HL-60/S4 treated with retinoic acid at 250 ng/mL for 4 days and 3 days (cell line): ENCODE results near the gene ZC3HAV1.
"Not testable (repeated sequence)": the region's sequence is repeated elsewhere in the genome, so short reads cannot be mapped to it uniquely, and the experiment has no call there.

Experiments used
- in situ Hi-C: fragments of 300-500 bp; cut with MboI; formaldehyde crosslinking; loops from 2 replicates; pipeline ENCODE4 v1.7.0; 2022; ENCODE audit warnings: low sequenced_read_pairs

The ZC3HAV1 gene

GRCh38 chr7:139055674-139056073 is 53.8 kb downstream of the ZC3HAV1 start:
- in situ Hi-C loops, result no loop called here

DNA sequence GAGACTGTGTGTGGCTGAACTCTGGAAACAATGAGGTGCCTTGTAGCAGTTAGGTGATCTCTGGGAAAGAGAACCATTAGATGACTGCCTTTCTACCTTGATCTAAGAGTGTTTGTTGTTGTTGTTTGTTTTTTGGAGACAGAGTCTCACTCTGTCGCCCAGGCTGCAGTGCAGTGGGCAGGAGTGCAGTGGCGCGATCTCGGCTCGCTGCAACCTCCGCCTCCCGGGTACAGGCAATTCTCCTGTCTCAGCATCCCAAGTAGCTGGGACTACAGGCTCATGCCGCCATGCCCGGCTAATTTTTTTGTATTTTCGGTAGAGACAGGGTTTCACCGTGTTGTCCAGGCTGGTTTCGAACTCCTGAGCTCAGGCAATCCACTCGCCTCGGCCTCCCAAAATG is 54.9 kb downstream of the ZC3HAV1 start:
- in situ Hi-C loops, result not testable (repeated sequence)

DNA sequence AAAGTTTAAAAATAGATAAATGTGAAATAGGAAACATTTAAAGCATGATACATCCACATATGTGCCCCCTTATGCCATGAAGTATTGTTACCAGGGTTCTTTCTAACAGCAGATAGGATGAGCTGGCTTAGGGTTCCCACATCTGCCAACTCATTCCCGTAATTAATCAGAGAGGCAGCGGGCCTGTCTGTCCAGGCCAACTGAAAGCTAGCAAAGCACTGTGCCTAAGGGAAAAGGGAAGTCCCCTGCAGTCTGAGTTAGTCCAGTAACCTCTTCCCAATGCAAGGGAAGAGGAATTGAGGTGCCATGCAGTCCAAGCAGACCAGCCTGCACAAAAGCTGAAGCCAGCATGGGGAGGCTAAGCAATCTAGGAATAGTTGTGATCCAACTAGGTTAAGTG is 55.4 kb downstream of the ZC3HAV1 start:
- in situ Hi-C loops, result no loop called here

- in situ Hi-C loops, result no loop called here
These were observed 57.9 kb downstream of the ZC3HAV1 start for GRCh38 chr7:139051655-139052054.

DNA sequence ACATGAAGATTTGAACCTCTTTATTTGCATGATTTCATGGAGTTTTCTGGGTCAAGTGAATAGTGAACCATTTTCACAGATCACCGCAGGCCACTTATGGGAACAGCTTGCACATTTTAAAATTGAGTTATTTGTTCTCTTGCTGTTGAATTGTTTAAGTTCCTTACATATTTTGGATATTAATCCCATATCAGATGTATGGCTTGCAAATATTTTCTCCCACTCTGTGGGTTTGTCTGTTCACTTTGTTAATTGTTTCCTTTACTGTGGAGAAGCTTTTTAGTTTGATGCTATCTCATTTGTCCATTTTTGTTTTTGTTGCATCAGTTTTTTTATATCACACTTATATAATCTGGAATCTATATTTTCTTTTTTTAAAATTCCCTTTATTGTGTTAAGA is 59.6 kb downstream of the ZC3HAV1 start:
- in situ Hi-C loops, result no loop called here

GRCh38 chr7:139049111-139049510 is 60.4 kb downstream of the ZC3HAV1 start:
- in situ Hi-C loops, result no loop called here

DNA sequence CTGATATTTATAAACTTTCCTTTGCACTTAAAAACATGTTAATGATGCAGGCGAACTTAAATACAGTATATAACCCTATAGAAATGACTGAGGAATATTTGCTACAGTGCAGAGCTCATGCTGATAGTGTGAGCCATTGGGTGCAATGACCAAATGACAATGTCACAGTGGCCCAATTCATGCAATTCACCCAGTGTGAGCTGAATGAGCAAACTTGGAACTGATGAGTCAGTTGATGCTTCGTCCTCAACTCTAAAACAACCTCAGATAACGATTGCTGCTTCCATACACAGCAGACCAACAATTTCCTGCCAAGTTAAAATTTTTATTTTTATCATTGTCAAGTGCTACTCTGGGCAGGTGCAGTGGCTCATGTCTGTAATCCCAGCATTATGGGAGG is 61.5 kb downstream of the ZC3HAV1 start:
- in situ Hi-C loops, result no loop called here

DNA sequence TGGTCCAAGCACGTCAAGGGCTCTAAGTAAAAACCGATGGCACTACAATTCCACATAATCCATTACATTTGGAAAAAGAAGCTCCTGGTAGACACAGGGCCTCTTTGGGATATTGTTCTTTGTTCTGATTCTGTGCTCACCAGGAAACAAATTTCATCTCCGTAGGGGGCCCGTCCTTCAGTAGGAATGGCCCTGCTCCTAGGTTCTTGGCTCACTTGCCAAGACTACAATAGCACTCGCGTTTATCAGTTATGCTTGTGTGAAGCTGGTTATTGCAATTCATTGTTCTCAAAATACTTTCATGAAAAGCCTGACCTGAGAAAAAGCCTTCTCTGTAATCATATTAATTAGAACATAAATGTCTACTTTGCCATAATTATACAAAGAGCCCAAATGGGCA is 63.4 kb downstream of the ZC3HAV1 start:
- in situ Hi-C loops, result no loop called here

- in situ Hi-C loops, result no loop called here
These were observed 64.4 kb downstream of the ZC3HAV1 start for GRCh38 chr7:139044813-139045794.

GRCh38 chr7:139043823-139044812 is 65.4 kb downstream of the ZC3HAV1 start:
- in situ Hi-C loops, result no loop called here

DNA sequence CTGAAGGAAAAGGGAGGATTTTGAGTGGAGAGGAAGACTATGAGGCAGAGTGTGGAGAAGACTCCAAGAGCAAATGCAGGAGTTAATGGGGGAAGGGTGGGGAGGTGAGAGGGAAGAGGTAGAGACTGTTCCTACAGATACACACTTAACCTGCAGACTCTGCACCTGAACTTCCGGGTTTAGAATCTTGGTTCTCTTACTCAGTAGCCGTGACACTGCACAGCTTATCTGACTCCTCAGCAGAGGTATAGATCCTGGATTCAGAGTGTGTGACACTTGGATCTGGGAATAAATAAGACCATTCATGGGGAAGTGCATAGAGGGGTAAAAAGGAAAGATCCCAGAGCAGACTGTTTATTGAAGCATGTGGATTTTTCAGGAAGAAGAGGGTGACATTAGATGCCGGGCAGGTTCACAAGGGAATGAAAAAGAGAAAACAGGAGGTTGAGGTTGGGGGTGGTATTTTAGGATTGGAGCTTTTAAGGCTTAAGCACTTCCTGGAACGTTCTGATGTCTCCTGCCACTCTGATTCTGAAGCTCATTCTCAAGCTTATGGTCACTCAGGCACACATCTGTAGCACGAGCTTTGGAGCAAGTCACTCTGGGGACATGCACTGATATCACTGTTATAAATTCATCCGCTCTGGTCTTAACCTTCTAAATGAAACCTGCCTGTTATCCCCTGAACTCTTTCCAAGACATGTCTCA is 68.0 kb downstream of the ZC3HAV1 start:
- in situ Hi-C loops, result no loop called here

DNA sequence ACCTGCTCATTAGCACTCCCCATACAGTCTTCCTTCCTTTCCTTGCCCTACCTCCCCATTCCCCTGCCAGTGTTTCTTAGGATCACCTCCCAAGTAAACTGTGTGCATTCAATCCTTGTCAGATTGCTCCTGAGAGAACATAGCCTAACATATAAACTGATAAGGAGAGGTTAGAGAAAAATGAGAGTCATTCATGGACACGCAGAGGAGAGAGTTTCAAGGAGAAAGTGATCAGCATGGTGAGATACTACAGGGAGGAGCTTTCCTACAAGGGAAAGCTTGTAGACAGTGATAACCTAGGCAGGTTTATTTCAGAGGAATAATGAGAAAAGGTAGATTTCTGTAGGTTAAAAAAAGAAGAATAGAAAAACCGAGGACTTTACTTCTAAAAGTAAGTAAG is 70.8 kb downstream of the ZC3HAV1 start:
- in situ Hi-C loops, result no loop called here

DNA sequence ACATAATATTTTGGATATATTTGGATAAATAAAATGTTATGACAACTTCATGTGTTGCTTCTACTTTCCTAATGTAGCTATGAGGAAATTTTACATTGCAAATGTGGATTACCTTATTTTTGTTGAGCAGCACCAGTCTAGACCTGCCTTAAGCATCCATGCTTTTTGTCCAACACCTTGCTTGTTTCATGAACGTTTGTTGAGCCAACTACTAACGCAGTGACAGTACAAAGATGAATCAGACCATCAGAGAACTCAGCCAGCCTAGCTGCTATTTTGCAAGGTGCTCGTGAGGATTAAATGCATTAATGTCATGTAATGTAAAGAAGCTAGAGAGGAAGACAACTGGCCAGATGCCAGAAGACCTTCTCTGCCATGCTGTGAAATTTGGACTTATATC is 72.6 kb downstream of the ZC3HAV1 start:
- in situ Hi-C loops, result no loop called here

DNA sequence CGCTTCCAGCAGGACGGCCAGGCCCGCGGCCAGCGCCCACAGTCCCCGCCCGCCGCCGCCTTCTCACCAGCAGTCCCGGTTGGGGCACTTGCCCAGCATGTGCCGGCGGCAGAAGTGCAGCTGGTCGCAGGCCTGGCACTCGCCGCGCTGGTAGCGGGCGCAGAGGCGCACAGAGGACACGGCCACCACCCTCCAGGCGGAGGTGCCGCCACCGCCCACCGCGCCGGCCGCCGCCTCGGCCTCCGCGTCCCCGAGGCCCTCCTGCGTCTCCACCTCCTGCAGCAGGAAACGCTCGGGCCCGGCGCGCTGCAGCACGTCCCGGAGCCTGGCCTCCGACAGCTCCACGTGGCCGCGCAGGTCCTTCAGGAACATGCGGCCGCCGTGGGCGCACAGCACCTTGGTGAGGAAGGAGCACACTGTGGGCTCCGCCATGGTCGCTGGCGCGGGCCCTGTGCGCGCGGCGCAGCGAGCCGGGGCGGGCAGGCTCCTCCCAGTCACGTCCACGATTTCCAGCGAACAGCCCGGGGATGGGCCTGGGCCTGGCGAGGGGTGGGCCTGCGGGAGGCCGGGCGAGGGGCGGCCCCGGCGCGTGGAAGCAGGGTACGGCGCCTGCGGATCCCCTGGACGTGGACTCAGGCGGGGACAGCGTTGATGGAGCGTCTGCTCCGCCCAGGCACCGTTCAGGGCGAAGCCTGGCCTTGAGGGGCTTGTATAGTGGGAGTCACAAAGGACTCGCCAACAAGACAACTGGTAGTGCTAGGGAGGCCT is 73.8 kb downstream of the ZC3HAV1 start, which contains the start of gene ZC3HAV1L:
Gene ZC3HAV1L, minus strand, starts transcription at position 457 of the 768 bp plus-strand sequence. Its CDS starts 25 bp downstream, at position 432.
- in situ Hi-C loops, result no loop called here

- in situ Hi-C loops, result no loop called here
These were observed 74.5 kb downstream of the ZC3HAV1 start for GRCh38 chr7:139034855-139035585.

DNA sequence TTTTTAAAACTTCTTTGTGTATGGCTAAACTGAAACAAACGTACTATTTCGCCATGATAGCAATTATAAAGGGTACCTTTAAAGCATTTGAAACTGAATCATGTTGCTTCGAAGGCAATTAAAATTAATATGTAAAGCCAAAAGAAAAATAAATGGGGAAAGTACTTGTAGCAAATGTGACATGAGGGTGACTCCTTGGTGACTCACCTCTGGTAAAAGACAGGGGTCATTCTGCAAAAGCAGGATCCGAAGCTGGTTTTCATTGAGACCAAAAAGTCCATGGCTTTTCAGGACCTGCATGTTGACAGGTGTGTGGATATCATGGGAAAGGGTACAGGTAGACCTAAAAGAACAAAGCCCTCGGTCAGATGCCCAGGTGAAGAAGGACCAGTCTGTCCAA is 75.2 kb downstream of the ZC3HAV1 start:
- in situ Hi-C loops, result no loop called here

- in situ Hi-C loops, result no loop called here
These were observed 76.0 kb downstream of the ZC3HAV1 start for GRCh38 chr7:139033346-139034114.

- in situ Hi-C loops, result no loop called here
These were observed 77.0 kb downstream of the ZC3HAV1 start for GRCh38 chr7:139032473-139032872.

DNA sequence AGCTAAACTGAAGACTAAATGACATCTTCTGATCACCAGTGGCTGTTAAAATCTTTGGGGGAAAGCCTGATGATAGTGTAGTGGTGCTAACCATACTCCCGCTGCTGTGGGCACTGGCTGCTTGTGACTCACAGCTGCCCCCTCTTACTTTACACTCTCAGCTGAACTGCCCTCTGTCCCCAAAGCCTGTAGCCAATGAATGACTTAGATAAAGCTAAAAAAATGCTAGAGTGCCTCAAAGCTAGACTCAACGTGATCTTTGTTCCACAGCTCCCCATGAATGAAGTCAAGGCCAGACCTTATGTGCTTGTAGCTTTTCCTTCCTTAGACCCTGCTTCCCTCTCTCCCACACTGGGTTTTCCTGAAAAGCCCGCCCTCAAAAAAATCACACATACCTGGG is 80.2 kb downstream of the ZC3HAV1 start:
- in situ Hi-C loops, result no loop called here
